Activated CD8-positive, alpha-beta T cell treated with anti-CD3 and anti-CD28 coated beads, Interleukin-2, amount 10 ng/mL, durations not matched to agents 7 days and 5 days (primary cell): ENCODE results near the gene TBX1. TPM values are rescaled to one million over a fixed set of nuclear protein-coding genes. Genes with fewer than 3 reads are reported as not detected.

Source experiments
- ATAC-seq: fragments of 150-1000 bp; cut with Tn5 transposase; one replicate; pipeline ENCODE4 v1.10.0; 2021; ENCODE audit warnings: moderate library complexity
- CTCF ChIA-PET: fragments of 350-600 bp; sonication (Branson Sonifier 250); formaldehyde crosslinking; loops from one replicate; lab custom pipeline; 2021; ENCODE audit warnings: antibody characterized with exemption; lab: Charles Lee
- POLR2A ChIA-PET: fragments of 350-600 bp; sonication (Branson Sonifier 250); formaldehyde crosslinking; loops from one replicate; lab custom pipeline; 2021; ENCODE audit warnings: antibody characterized with exemption; lab: Charles Lee
- DNase-seq: peaks from one replicate; pipeline ENCODE4 v3.0.0-alpha.2; 2020
- H3K27ac Mint-ChIP-seq: one replicate; pipeline ENCODE4 v1.8.0; 2021; ENCODE audit warnings: mild to moderate bottlenecking, mixed read lengths
- H3K27me3 Mint-ChIP-seq: one replicate; pipeline ENCODE4 v1.8.0; 2021; ENCODE audit warnings: low read depth, mixed read lengths
- H3K36me3 Mint-ChIP-seq: one replicate; pipeline ENCODE4 v1.8.0; 2021; ENCODE audit warnings: low read depth, mixed read lengths
- H3K4me1 Mint-ChIP-seq: one replicate; pipeline ENCODE4 v1.8.0; 2021; ENCODE audit warnings: low read depth, mixed read lengths
- H3K4me3 Mint-ChIP-seq: one replicate; pipeline ENCODE4 v1.8.0; 2021; ENCODE audit warnings: mild to moderate bottlenecking, mixed read lengths
- H3K9me3 Mint-ChIP-seq: one replicate; pipeline ENCODE4 v1.8.0; 2022; ENCODE audit warnings: mixed read lengths; ENCODE audit not compliant: insufficient read depth
- total RNA-seq, 2 experiments: library from RNA; stranded (reverse); gene quantifications; one replicate each; pipeline ENCODE4 v1.2.3, GENCODE V29; 2021

The TBX1 gene
- total RNA-seq, 2 experiments from 2014 or later: 1.2 to 1.5 TPM

- no peak overlapping the region for H3K4me3 Mint-ChIP-seq
- ATAC-seq: no peak
- CTCF ChIA-PET: no interaction called here
- H3K9me3 Mint-ChIP-seq: no peaks in the 10 kb centered on the region
- no peak overlapping the region for H3K27ac Mint-ChIP-seq
- H3K36me3 Mint-ChIP-seq: no peaks in the 10 kb centered on the region
- POLR2A ChIA-PET: no interaction called here
- H3K4me1 Mint-ChIP-seq: no peaks in the 10 kb centered on the region
- no peaks in the 10 kb centered on the region for H3K27me3 Mint-ChIP-seq
- DNase-seq: no peak
These were observed 42.5 kb downstream of the TBX1 start for GRCh38 chr22:19802894-19803735.

DNA sequence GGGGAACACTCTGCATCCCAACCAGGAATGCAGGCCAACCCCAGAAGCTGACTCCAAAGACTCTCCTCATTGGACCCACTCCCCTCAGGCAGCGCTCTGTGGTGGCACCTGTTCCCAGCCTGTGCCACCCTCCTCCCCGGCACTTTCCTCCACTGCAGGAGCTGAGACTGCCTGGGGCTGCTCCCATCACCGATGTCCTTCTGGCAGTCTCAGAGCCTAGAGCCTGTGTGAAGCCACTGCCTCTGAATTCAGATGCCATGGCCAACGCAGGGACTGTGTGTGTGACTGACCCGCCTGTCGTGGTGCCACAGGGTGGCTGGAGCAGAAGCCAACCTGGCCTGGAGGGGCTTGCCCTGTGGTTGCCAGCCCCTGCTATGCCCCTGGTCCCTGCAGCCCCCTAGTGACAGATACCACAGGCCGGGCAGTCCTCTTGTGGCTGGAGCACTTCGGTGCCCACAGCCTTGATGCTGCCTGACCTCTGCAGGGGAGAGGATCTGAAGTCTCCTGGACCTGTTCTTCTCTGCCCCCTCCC lies 43.2 kb downstream of the TBX1 start:
- ATAC-seq (no peak), DNase-seq (no peak)
- H3K4me3 Mint-ChIP-seq: no peak overlapping the region
- CTCF ChIA-PET: no interaction called here
- no peaks in the 10 kb centered on the region for H3K9me3 Mint-ChIP-seq
- POLR2A ChIA-PET: no interaction called here
- H3K27me3 Mint-ChIP-seq: no peaks in the 10 kb centered on the region
- no peaks in the 10 kb centered on the region for H3K4me1 Mint-ChIP-seq
- no peak overlapping the region for H3K27ac Mint-ChIP-seq
- no peaks in the 10 kb centered on the region for H3K36me3 Mint-ChIP-seq

DNA sequence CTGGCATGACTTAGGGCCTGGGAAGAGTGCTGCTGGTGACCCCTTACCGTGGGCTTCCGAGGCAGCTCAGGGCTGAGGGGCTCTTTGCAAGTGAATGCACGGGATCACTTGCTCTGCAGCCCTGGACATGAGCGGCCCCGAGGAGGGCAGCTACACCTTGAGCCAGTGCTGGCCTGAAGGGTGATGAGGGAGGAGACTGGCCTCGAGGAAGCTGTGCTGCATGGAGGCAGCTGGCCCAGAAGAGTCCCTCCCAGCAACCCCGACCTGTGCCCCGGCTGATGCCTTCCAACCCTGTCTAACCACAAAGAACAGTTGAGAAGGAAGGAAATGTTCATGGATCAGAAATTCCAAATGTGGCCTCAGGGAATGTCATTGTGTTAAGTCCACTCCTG lies 45.2 kb downstream of the TBX1 start:
- DNase-seq (no peak), ATAC-seq (no peak)
- ChIA-PET CTCF (no interaction called here), POLR2A (no interaction called here)
- Mint-ChIP-seq H3K9me3 (no peaks in the 10 kb centered on the region), H3K4me1 (peaks cover 9% of the 10 kb centered on the region), H3K27ac (no peak overlapping the region), H3K36me3 (no peaks in the 10 kb centered on the region), H3K27me3 (no peaks in the 10 kb centered on the region), H3K4me3 (no peak overlapping the region)

DNA sequence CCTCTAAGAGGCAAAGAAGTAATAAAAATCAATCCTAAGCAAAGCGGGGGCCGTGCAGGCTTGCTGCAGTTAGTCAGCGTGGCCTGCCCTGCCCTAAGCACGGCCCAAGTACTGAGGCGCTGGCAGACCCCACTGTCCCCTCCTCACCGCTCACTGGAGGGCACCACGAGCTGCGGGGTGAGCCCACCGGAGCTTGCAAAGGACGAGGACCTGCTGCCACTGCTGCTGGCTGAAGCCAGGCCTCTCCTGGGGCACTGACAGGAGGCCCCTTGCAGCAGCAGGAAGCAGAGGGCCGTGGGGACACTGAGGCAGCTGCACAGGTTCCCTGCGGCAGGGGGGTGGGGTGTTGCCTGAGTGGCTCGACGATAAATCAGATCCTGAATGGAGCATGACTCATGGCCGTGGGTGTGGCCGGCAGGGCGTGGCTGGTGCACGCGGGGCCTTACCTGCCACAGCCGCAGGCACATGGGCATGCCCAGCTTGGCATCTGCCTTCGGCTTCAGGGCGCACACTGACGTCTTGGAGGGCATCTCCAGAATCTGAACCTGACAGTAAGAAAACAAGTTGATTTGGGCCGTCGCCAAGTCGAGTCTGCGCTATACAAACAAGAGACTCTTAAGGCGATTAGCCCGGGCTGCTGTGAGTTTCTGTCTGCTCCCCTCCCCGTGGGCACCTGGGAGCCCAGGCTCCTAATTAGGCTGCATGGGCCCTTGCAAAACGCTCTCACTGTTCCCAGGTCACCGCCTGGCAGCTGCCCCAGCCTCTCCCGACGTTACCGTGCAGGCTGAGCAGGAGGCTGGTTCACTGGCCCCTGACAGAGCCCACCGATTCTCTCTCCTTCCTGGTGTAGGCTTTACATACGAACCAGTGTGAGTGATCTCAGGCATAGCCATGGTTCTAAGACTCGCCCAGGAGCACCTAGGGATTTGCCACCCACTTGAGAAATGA lies 45.9 kb downstream of the TBX1 start:
- ChIA-PET CTCF (no interaction called here), POLR2A (no interaction called here)
- Mint-ChIP-seq H3K4me1 (peaks cover 9% of the 10 kb centered on the region), H3K4me3 (no peak overlapping the region), H3K36me3 (no peaks in the 10 kb centered on the region), H3K9me3 (no peaks in the 10 kb centered on the region), H3K27me3 (no peaks in the 10 kb centered on the region), H3K27ac (no peak overlapping the region)
- DNase-seq: no peak
- no peak for ATAC-seq

DNA sequence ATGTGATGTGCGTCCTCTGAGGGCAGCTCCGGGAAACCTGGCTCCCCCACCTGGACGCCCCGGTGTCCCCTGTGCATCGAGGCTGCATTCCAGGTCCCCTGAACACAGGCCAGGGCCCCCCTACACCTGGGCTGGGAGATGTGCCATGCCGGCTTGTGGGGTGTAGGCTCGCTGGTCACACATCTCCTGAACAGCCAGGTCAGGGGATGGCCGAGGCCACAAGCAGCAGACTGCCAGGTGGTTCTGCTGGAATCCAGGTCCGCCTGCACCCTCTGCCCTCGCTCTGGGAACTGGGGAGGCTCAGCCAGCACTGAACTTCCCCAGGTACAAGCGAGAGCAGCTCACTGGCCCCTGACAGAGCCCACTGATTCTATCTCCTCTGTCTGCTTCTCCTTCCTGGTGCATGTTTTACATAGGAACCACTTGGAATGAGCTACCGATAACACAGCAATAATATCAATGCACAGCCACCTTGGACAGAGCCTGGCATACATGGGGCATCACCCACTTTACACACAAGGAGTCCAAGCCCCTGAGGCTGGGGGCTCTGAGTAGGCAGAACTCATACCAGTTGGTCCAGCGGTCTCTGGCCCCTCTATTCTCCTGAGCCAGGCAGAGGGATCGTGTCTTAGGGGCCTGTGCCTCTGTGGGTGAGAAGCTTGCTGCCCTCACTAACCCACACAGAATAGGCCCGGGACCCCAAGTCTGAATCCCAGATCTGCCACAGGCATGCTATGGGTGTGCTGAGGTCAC lies 46.8 kb downstream of the TBX1 start:
- DNase-seq (no peak), ATAC-seq (no peak)
- ChIA-PET POLR2A (interaction anchor here (1.7 kb wide), 1 partner anchor 17 kb away, joined by 3 read pairs; no protein-coding TSS in a partner anchor), CTCF (no interaction called here)
- H3K27me3 Mint-ChIP-seq: no peaks in the 10 kb centered on the region
- no peaks in the 10 kb centered on the region for H3K36me3 Mint-ChIP-seq
- no peaks in the 10 kb centered on the region for H3K9me3 Mint-ChIP-seq
- no peak overlapping the region for H3K27ac Mint-ChIP-seq
- H3K4me1 Mint-ChIP-seq: peaks cover 9% of the 10 kb centered on the region
- no peak overlapping the region for H3K4me3 Mint-ChIP-seq

GRCh38 chr22:19807914-19808872 lies 47.6 kb downstream of the TBX1 start:
- no peaks in the 10 kb centered on the region for H3K27me3 Mint-ChIP-seq
- ChIA-PET POLR2A (interaction anchor here (1.7 kb wide), 1 partner anchor 18 kb away, joined by 3 read pairs; no protein-coding TSS in a partner anchor), CTCF (interaction anchor here (0.7 kb wide), 1 partner anchor 102 kb away, joined by 3 read pairs; no protein-coding TSS in a partner anchor)
- H3K4me1 Mint-ChIP-seq: peaks cover 9% of the 10 kb centered on the region
- no peaks in the 10 kb centered on the region for H3K36me3 Mint-ChIP-seq
- no peak for ATAC-seq
- H3K9me3 Mint-ChIP-seq: no peaks in the 10 kb centered on the region
- no peak overlapping the region for H3K4me3 Mint-ChIP-seq
- DNase-seq: no peak
- H3K27ac Mint-ChIP-seq: no peak overlapping the region

DNA sequence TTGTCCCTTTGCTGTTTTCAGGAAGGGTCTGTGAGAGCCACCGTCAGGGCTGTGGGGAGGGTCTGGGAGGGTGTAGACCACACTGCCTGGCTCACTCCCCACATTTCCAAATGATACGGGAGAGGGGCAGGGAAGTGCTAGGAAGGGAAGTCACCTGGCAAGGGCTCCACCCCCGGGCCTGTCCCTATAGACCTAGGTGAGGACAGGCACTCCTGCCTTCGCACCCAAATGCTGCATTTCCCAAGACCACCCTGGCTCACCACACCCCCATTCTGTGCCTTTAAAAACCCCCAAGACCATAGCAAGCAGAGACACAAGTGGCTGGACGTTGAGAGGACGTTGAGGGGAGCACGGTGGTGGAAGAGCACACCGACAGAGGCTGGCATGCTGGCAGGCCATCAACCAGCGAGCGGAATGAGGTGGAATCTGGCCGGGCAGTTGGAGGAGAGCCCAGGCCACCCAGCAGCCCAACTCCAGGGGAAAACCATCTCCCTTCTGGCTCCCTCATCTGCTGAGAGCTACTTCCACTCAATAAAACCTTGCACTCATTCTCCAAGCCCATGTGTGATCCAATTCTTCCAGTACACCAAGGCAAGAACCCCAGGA lies 48.4 kb downstream of the TBX1 start:
- no peaks in the 10 kb centered on the region for H3K27me3 Mint-ChIP-seq
- no peaks in the 10 kb centered on the region for H3K36me3 Mint-ChIP-seq
- peaks cover 9% of the 10 kb centered on the region for H3K4me1 Mint-ChIP-seq
- no peaks in the 10 kb centered on the region for H3K9me3 Mint-ChIP-seq
- H3K27ac Mint-ChIP-seq: no peak overlapping the region
- H3K4me3 Mint-ChIP-seq: no peak overlapping the region
- CTCF ChIA-PET: no interaction called here
- ATAC-seq (no peak), DNase-seq (no peak)
- POLR2A ChIA-PET: interaction anchor here (1.7 kb wide), 1 partner anchor 19 kb away, joined by 3 read pairs; no protein-coding TSS in a partner anchor

- no peaks in the 10 kb centered on the region for H3K27me3 Mint-ChIP-seq
- peaks cover 9% of the 10 kb centered on the region for H3K4me1 Mint-ChIP-seq
- H3K27ac Mint-ChIP-seq: no peak overlapping the region
- ATAC-seq (no peak), DNase-seq (no peak)
- H3K36me3 Mint-ChIP-seq: no peaks in the 10 kb centered on the region
- POLR2A ChIA-PET: no interaction called here
- no peak overlapping the region for H3K4me3 Mint-ChIP-seq
- no peaks in the 10 kb centered on the region for H3K9me3 Mint-ChIP-seq
- CTCF ChIA-PET: no interaction called here
These were observed 49.2 kb downstream of the TBX1 start for GRCh38 chr22:19809741-19810140.

DNA sequence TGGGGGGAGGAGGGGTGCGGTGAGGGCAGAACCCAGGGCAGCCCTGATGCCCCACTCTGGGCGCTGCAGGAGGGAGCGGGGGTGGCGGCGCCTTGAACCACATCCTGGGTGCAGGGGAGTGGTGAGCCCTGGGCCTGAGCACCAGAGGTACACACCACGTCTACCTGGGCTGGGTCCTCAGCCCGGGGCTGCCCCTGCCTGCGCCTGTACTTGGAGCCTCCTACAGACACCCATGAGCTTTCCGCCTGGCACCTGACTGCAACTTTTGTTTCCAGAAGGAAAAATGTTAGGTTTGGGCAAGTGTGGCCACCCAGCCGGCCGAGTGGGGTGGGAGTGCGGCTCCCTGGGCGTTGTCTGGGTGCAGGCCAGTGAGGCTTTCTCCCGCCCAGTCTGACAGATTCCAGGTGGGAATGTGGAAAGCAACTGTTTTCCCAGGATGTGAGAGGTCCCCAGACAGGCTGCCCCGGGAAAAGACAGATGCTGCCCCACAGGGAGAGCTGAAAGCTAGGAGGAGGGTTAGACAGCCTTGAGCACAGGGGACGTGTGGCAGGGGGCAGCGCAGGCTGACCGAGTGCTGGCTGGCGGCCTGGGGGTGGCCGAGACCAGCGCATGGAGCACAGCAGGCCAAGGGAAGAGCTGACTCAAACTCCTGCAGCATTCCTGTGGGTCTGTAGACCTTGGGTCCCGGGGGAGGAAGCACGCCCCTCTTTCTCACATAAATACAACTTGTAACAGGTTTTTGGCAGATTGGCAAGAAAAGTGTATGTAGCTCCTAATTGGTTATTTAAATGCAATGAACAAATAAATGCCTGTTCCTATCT lies 50.0 kb downstream of the TBX1 start:
- CTCF ChIA-PET: no interaction called here
- no peak for DNase-seq
- H3K4me1 Mint-ChIP-seq: peaks cover 12% of the 10 kb centered on the region
- no peaks in the 10 kb centered on the region for H3K27me3 Mint-ChIP-seq
- ATAC-seq: no peak
- H3K27ac Mint-ChIP-seq: no peak overlapping the region
- H3K9me3 Mint-ChIP-seq: no peaks in the 10 kb centered on the region
- POLR2A ChIA-PET: no interaction called here
- no peak overlapping the region for H3K4me3 Mint-ChIP-seq
- H3K36me3 Mint-ChIP-seq: no peaks in the 10 kb centered on the region

- POLR2A ChIA-PET: no interaction called here
These were observed 50.6 kb downstream of the TBX1 start for GRCh38 chr22:19811211-19811621.

More at GRCh38 chr22:19811211-19811621, 50.6 kb downstream of the TBX1 start:
- Mint-ChIP-seq H3K4me1 (peaks cover 12% of the 10 kb centered on the region), H3K36me3 (no peaks in the 10 kb centered on the region), H3K4me3 (no peak overlapping the region), H3K27me3 (no peaks in the 10 kb centered on the region), H3K27ac (no peak overlapping the region), H3K9me3 (no peaks in the 10 kb centered on the region)
- ATAC-seq (no peak), DNase-seq (no peak)
- CTCF ChIA-PET: no interaction called here
